AG04449 (cell line): ENCODE results near the gene GFER.

Experiments
- CTCF ChIA-PET: fragments of 350-600 bp; formaldehyde crosslinking; extraction: SDS; loops from one replicate; lab custom pipeline; 2021; ENCODE audit warnings: antibody characterized with exemption; lab: Yijun Ruan, JAX
- POLR2A ChIA-PET: fragments of 400-600, 350-600 bp; formaldehyde crosslinking; extraction: SDS; loops from one replicate; lab custom pipeline; 2020; ENCODE audit warnings: antibody characterized with exemption, inconsistent platforms; lab: Yijun Ruan, JAX
- DNase-seq: peaks from one replicate; pipeline ENCODE4 v3.0.0-alpha.2; 2010; ENCODE audit warnings: low read depth, low spot score
- H3K4me3 ChIP-seq: 2 replicates; pipeline ENCODE4 v1.5.1; 2011; ENCODE audit warnings: low read depth, mild to moderate bottlenecking, control low read depth, low read length
- CTCF ChIP-seq: IDR thresholded peaks from one replicate; pipeline ENCODE4 v1.5.1; 2011; ENCODE audit warnings: mild to moderate bottlenecking, moderate library complexity, low read length, control low read depth, inconsistent platforms; ENCODE audit not compliant: insufficient read depth; ENCODE audit errors: missing control alignments

Gene GFER

GRCh38 chr16:2025251-2025650 is 41.3 kb downstream of the GFER start:
- POLR2A ChIA-PET = no interaction called here
- CTCF ChIA-PET = interaction anchor here (1.1 to 8.2 kb wide), 6 partner anchors 9 to 118 kb away, joined by 3 to 135 read pairs (median 25); partner anchors contain the start of genes NTHL1, RAB26 and TSC2
- H3K4me3 ChIP-seq = no peak overlapping the region
- DNase-seq = no peak
- TF ChIP-seq CTCF = no peak

- POLR2A ChIA-PET = interaction anchor here (1.8 kb wide), 1 partner anchor 129 kb away, joined by 11 read pairs; the partner anchor contains the start of gene TRAF7
- CTCF ChIA-PET = interaction anchor here (1.3 to 8.2 kb wide), 3 partner anchors 9 to 118 kb away, joined by 3 to 135 read pairs (median 13); partner anchors contain the start of gene RAB26
- no peak for DNase-seq
These were observed 42.0 kb downstream of the GFER start for GRCh38 chr16:2025878-2026460.

GRCh38 chr16:2026461-2027023 is 42.5 kb downstream of the GFER start, which contains the start of gene NHERF2:
Gene NHERF2, plus strand, starts transcription at chr16:2026902. Its CDS starts 104 bp downstream, at chr16:2027006.
- no peak for TF ChIP-seq CTCF
- peak within 1 kb of the TSS; percentile 83 for H3K4me3 ChIP-seq
- DNase-seq = no peak
- CTCF ChIA-PET = interaction anchor here (1.1 to 3.1 kb wide), 2 partner anchors 10 to 30 kb away, joined by 6 to 13 read pairs; no protein-coding TSS in a partner anchor
- POLR2A ChIA-PET = interaction anchor here (1.8 kb wide), 1 partner anchor 129 kb away, joined by 11 read pairs; the partner anchor contains the start of gene TRAF7

More at GRCh38 chr16:2025878-2026460, 42.0 kb downstream of the GFER start:
- TF ChIP-seq CTCF = no peak
- H3K4me3 ChIP-seq = peak overlapping the region; percentile 83

- H3K4me3 ChIP-seq = peak overlapping the region; percentile 83
- ChIA-PET CTCF (interaction anchor here (1.0 to 3.1 kb wide), 3 partner anchors 11 to 113 kb away, joined by 6 to 13 read pairs (median 6); no protein-coding TSS in a partner anchor), POLR2A (interaction anchor here (1.2 to 1.8 kb wide), 2 partner anchors 63 to 128 kb away, joined by 5 to 11 read pairs; partner anchors contain the start of genes RPS2 and TRAF7)
- TF ChIP-seq CTCF = peak; percentile 24
- DNase-seq = no peak
These were observed 43.3 kb downstream of the GFER start for GRCh38 chr16:2027024-2028010.

- no peak for DNase-seq
- CTCF ChIA-PET = interaction anchor here (1.0 to 3.1 kb wide), 2 partner anchors 28 to 113 kb away, joined by 6 to 13 read pairs; no protein-coding TSS in a partner anchor
- H3K4me3 ChIP-seq = peak overlapping the region; percentile 83
- TF ChIP-seq CTCF = no peak
- POLR2A ChIA-PET = interaction anchor here (0.6 to 1.8 kb wide), 3 partner anchors 44 to 127 kb away, joined by 3 to 11 read pairs (median 5); partner anchors contain the start of genes GFER, RPS2 and TRAF7
These were observed 44.2 kb downstream of the GFER start for GRCh38 chr16:2028146-2028545.
